HG02943 (cell line): ENCODE data around the gene CD99.
"Not testable (repeated sequence)": the region's sequence is repeated elsewhere in the genome, so short reads cannot be mapped to it uniquely, and the experiment has no call there.

Experiments
- ATAC-seq: cut with Tn5 transposase; IDR thresholded peaks from one replicate; pipeline ENCODE4 v1.9.1; 2021; ENCODE audit warnings: mild to moderate bottlenecking, low read depth, moderate library complexity; ENCODE audit not compliant: unreplicated experiment

Gene CD99

GRCh38 chrX:2719774-2720447 lies 28.8 kb downstream of the CD99 start:
- no peak for ATAC-seq

GRCh38 chrX:2723286-2723879 lies 32.3 kb downstream of the CD99 start:
- no peak for ATAC-seq

GRCh38 chrX:2727264-2727663 lies 36.2 kb downstream of the CD99 start:
- ATAC-seq = not testable (repeated sequence)

- no peak for ATAC-seq
Observed at GRCh38 chrX:2732076-2732475, 41.0 kb downstream of the CD99 start.

GRCh38 chrX:2732649-2733048 lies 41.6 kb downstream of the CD99 start:
- no peak for ATAC-seq

- no peak for ATAC-seq
Observed at GRCh38 chrX:2733286-2733685, 42.2 kb downstream of the CD99 start.

GRCh38 chrX:2735270-2735669 lies 44.2 kb downstream of the CD99 start:
- ATAC-seq = no peak

- ATAC-seq = no peak
Observed at GRCh38 chrX:2740672-2741071, 49.6 kb downstream of the CD99 start.

- ATAC-seq = no peak
Observed at GRCh38 chrX:2741386-2741785, 50.3 kb downstream of the CD99 start.

- ATAC-seq = not testable (repeated sequence)
Observed at GRCh38 chrX:2746250-2746649, 55.2 kb downstream of the CD99 start.

- ATAC-seq = no peak
Observed at GRCh38 chrX:2748171-2748814, 57.2 kb downstream of the CD99 start.

GRCh38 chrX:2748815-2749188 lies 57.7 kb downstream of the CD99 start:
- ATAC-seq = no peak

- ATAC-seq = no peak
Observed at GRCh38 chrX:2751291-2751690, 60.2 kb downstream of the CD99 start.

- not testable (repeated sequence) for ATAC-seq
Observed at GRCh38 chrX:2751874-2752300, 60.8 kb downstream of the CD99 start, which contains the start of gene XG. Gene XG (plus strand): TSS chrX:2752040. CDS start chrX:2752275, 235 bp downstream.

GRCh38 chrX:2752441-2752840 lies 61.3 kb downstream of the CD99 start:
- ATAC-seq = not testable (repeated sequence)

- not testable (repeated sequence) for ATAC-seq
Observed at GRCh38 chrX:2755163-2755715, 64.1 kb downstream of the CD99 start.

GRCh38 chrX:2756548-2756947 lies 65.5 kb downstream of the CD99 start:
- no peak for ATAC-seq

- ATAC-seq = no peak
Observed at GRCh38 chrX:2761246-2761645, 70.2 kb downstream of the CD99 start.

GRCh38 chrX:2762671-2763070 lies 71.6 kb downstream of the CD99 start:
- not testable (repeated sequence) for ATAC-seq

- not testable (repeated sequence) for ATAC-seq
Observed at GRCh38 chrX:2764766-2765548, 73.9 kb downstream of the CD99 start.

GRCh38 chrX:2765549-2765830 lies 74.4 kb downstream of the CD99 start:
- ATAC-seq = no peak
